MCF 10A (cell line): ENCODE measurements around the gene TRIM65. TPM values are rescaled to one million over a fixed set of nuclear protein-coding genes. Genes with fewer than 3 reads are reported as not detected.

Experiments
- BruUV-seq: library from RNA; stranded (reverse); fragments of 400-500 nt; replicated peaks from 2 replicates; lab custom pipeline; 2021; lab: Mats Ljungman, UMichigan
- CTCF ChIA-PET: fragments of 300-600 bp; sonication (Branson Sonifier 250); formaldehyde crosslinking; extraction: SDS; loops from one replicate; lab custom pipeline; 2021; ENCODE audit warnings: antibody characterized with exemption, inconsistent platforms; lab: Yijun Ruan, JAX
- POLR2A ChIA-PET: fragments of 300-600, 350-650 bp; sonication (Branson Sonifier 250); formaldehyde crosslinking; extraction: SDS; loops from one replicate; lab custom pipeline; 2020; ENCODE audit warnings: antibody characterized with exemption, inconsistent platforms; lab: Yijun Ruan, JAX
- DNase-seq: peaks from one replicate; pipeline ENCODE4 v3.0.0-alpha.2; 2018; ENCODE audit not compliant: unreplicated experiment
- H3K27ac Mint-ChIP-seq: one replicate; pipeline ENCODE4 v1.8.0; 2022; ENCODE audit warnings: mild to moderate bottlenecking, low read depth, mixed read lengths; ENCODE audit not compliant: unreplicated experiment
- H3K27me3 Mint-ChIP-seq: one replicate; pipeline ENCODE4 v1.8.0; 2022; ENCODE audit warnings: mixed read lengths; ENCODE audit not compliant: insufficient read depth, unreplicated experiment
- H3K36me3 Mint-ChIP-seq: one replicate; pipeline ENCODE4 v1.8.0; 2022; ENCODE audit warnings: mild to moderate bottlenecking, moderate library complexity, mixed read lengths; ENCODE audit not compliant: insufficient read depth, unreplicated experiment
- H3K4me1 Mint-ChIP-seq: one replicate; pipeline ENCODE4 v1.8.0; 2022; ENCODE audit warnings: mixed read lengths; ENCODE audit not compliant: insufficient read depth, unreplicated experiment
- H3K4me3 Mint-ChIP-seq: one replicate; pipeline ENCODE4 v1.8.0; 2022; ENCODE audit warnings: mild to moderate bottlenecking, moderate library complexity, mixed read lengths; ENCODE audit not compliant: unreplicated experiment
- H3K9me3 Mint-ChIP-seq: one replicate; pipeline ENCODE4 v1.8.0; 2022; ENCODE audit warnings: mixed read lengths; ENCODE audit not compliant: unreplicated experiment
- intact Hi-C: fragments of 100-400 bp; cut with micrococcal nuclease; formaldehyde crosslinking; loops from 2 replicates; pipeline ENCODE4 v1.14.1; 2022
- total RNA-seq: library from RNA; stranded (reverse); gene quantifications from 2 replicates; pipeline ENCODE4 v1.2.3, GENCODE V29; 2022
- TF ChIP-seq, protein P1 (sequence below): fragments of 200-600 bp; IDR thresholded peaks from one replicate; pipeline ENCODE4 v1.8.0; 2022; ENCODE audit warnings: antibody characterized with exemption, mild to moderate bottlenecking; ENCODE audit not compliant: unreplicated experiment

Gene TRIM65
- total RNA-seq, 1 experiment from 2014 or later: 15.9 TPM

DNA sequence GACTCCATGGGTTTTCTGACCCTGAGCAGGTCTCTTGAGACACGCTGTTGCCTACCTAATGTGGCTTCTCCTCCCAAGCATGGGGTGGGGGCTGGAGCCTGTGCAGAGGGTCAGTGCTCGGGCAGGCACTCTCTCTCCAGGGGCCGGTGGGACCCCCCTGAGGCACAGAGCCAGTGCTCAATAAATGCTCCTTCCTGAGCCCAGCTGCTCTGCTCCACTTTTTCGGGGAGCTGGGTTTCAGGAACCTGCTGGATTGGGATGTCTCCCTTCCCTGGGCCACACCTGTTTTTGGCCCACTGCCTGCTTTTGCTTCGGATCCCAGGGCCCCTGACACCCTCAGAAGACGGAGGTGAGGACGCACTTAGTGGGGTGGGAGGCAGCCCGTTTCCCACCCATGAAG is 1.3 kb upstream of the TRIM65 start:
- H3K27ac Mint-ChIP-seq: peak overlapping the region; percentile 70
- H3K4me3 Mint-ChIP-seq: peak overlapping the region; percentile 74
- POLR2A ChIA-PET: interaction anchor here (0.6 to 5.0 kb wide), 7 partner anchors 7 to 484 kb away, joined by 3 to 80 read pairs (median 4); partner anchors contain the start of genes MRPL38, RECQL5, SAP30BP and TRIM47
- BruUV-seq: no TSS peak
- H3K36me3 Mint-ChIP-seq: peaks cover 39% of the 10 kb centered on the region
- no peak for DNase-seq
- no peaks in the 10 kb centered on the region for H3K27me3 Mint-ChIP-seq
- intact Hi-C loops: no loop called here
- peaks cover 19% of the 10 kb centered on the region for H3K4me1 Mint-ChIP-seq
- no peaks in the 10 kb centered on the region for H3K9me3 Mint-ChIP-seq
- TF ChIP-seq, protein P1, sequence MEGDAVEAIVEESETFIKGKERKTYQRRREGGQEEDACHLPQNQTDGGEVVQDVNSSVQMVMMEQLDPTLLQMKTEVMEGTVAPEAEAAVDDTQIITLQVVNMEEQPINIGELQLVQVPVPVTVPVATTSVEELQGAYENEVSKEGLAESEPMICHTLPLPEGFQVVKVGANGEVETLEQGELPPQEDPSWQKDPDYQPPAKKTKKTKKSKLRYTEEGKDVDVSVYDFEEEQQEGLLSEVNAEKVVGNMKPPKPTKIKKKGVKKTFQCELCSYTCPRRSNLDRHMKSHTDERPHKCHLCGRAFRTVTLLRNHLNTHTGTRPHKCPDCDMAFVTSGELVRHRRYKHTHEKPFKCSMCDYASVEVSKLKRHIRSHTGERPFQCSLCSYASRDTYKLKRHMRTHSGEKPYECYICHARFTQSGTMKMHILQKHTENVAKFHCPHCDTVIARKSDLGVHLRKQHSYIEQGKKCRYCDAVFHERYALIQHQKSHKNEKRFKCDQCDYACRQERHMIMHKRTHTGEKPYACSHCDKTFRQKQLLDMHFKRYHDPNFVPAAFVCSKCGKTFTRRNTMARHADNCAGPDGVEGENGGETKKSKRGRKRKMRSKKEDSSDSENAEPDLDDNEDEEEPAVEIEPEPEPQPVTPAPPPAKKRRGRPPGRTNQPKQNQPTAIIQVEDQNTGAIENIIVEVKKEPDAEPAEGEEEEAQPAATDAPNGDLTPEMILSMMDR: no peak
- CTCF ChIA-PET: interaction anchor here (0.6 kb wide), 1 partner anchor 43 kb away, joined by 3 read pairs; the partner anchor contains the start of gene WBP2

DNA sequence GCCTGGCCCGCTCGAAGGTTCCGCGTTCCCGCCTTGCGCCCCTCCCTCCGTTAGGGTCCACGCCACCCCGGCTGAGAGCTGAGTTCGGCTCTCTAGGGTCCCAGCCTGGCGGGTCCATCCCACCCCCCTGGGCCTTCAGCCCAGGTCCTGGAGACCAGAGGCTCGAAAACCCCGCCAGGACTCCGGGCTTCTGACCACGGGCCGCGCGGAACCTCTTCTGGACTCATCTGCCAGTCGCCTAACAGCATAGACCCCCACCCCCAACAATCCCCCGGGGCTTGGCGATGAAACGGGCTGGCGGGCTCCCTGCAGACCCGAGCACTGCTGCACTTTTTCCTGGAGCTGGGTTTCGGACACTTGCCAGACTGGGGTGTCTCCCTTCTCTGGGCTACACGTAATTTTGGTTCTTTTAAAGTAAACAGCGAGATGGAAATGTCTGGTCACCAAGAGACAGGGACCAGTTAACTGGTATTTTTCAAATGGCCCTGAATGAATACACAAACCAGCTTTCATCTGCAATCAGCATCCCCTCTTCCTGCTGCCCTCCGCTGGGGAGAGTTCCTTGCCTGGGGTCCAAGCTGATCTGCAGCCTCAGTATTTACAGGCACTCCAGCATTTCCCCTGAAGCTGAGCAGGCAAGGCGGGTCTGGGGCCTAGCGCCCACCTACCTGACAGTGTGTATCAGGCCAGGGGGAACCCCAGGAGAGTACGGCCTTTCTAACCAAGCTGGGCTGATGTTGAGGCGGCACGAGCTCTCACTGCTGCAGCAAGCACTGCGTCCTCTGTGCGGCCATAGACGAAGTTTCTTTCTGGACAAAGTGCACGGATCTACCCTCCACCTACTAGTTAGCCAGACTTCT is 639 bp upstream of the TRIM65 start:
- Mint-ChIP-seq H3K27ac (peak overlapping the region; percentile 70), H3K36me3 (peaks cover 39% of the 10 kb centered on the region)
- intact Hi-C loops: loop anchor here (2.0 kb wide), 1 partner anchor 43 kb away; the partner anchor contains the start of gene WBP2

DNA sequence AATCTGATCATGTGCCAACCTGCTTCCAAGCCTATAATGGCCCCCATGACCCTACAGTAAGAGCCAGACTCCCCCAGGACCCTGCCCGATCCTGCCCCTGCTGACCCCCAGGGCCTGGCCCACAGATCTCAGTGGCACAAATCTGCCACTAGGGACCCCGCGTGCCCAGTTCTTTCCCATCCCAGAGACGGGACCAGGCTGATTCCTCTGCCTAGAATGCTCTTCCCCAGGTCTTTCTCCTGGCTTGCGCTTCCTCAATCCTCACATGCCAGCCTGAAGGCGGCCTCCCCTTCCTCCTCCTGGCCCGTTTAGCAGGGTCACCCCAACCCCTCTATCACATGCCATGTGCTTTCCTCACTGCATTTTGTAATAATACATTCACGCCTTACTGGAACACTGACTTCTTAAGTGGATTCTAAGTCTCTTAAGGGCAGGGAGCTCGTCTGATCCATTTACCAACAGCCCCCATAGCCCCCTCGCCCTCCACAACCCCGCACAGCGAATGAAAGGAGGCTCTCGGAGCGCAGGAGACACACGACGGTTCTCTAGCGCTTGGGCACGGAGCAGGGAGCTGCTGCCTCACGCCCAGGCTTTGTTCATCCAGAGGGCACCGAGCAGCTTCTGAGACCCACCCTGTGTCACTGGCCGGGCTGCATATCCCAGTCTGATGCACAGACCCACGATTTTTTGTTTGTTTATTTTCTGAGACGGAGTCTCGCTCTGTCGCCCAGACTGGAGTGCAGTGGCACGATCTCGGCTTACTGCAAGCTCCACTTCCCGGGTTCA is 1.2 kb downstream of the TRIM65 start:
- H3K27me3 Mint-ChIP-seq: no peaks in the 10 kb centered on the region
- peak overlapping the region; percentile 31 for H3K27ac Mint-ChIP-seq
- peak overlapping the region; percentile 74 for H3K4me3 Mint-ChIP-seq
- CTCF ChIA-PET: interaction anchor here (0.5 to 2.2 kb wide), 12 partner anchors 8 to 133 kb away, joined by 3 to 12 read pairs (median 4); partner anchors contain the start of gene TRIM47
- H3K4me1 Mint-ChIP-seq: peaks cover 19% of the 10 kb centered on the region
- peaks cover 37% of the 10 kb centered on the region for H3K36me3 Mint-ChIP-seq
- TF ChIP-seq, protein P1: no peak
- intact Hi-C loops: loop anchor here (1.0 to 2.0 kb wide), 2 partner anchors 41 to 131 kb away; partner anchors contain the start of gene WBP2
- H3K9me3 Mint-ChIP-seq: no peaks in the 10 kb centered on the region
- POLR2A ChIA-PET: interaction anchor here (1.0 to 5.0 kb wide), 15 partner anchors 9 to 283 kb away, joined by 3 to 80 read pairs (median 6); partner anchors contain the start of genes GALK1, MRPL38, RECQL5 and SAP30BP
- TSS peak; percentile 10 for BruUV-seq
- DNase-seq: no peak

More for the DNA sequence above, 639 bp upstream of the TRIM65 start:
- no peaks in the 10 kb centered on the region for H3K9me3 Mint-ChIP-seq
- peak overlapping the region; percentile 74 for H3K4me3 Mint-ChIP-seq
- TF ChIP-seq, protein P1: no peak
- ChIA-PET CTCF (interaction anchor here (0.9 to 2.2 kb wide), 6 partner anchors 10 to 133 kb away, joined by 5 to 12 read pairs (median 6); partner anchors contain the start of gene GALK1), POLR2A (interaction anchor here (0.5 to 5.0 kb wide), 14 partner anchors 8 to 281 kb away, joined by 3 to 80 read pairs (median 4); partner anchors contain the start of genes GALK1, MRPL38, RECQL5 and SAP30BP)
- H3K27me3 Mint-ChIP-seq: no peaks in the 10 kb centered on the region
- DNase-seq: no peak
- BruUV-seq: TSS peak; percentile 44
- H3K4me1 Mint-ChIP-seq: peaks cover 19% of the 10 kb centered on the region
